ENCODE data around the gene MTHFSD.

MTHFSD gene

DNA sequence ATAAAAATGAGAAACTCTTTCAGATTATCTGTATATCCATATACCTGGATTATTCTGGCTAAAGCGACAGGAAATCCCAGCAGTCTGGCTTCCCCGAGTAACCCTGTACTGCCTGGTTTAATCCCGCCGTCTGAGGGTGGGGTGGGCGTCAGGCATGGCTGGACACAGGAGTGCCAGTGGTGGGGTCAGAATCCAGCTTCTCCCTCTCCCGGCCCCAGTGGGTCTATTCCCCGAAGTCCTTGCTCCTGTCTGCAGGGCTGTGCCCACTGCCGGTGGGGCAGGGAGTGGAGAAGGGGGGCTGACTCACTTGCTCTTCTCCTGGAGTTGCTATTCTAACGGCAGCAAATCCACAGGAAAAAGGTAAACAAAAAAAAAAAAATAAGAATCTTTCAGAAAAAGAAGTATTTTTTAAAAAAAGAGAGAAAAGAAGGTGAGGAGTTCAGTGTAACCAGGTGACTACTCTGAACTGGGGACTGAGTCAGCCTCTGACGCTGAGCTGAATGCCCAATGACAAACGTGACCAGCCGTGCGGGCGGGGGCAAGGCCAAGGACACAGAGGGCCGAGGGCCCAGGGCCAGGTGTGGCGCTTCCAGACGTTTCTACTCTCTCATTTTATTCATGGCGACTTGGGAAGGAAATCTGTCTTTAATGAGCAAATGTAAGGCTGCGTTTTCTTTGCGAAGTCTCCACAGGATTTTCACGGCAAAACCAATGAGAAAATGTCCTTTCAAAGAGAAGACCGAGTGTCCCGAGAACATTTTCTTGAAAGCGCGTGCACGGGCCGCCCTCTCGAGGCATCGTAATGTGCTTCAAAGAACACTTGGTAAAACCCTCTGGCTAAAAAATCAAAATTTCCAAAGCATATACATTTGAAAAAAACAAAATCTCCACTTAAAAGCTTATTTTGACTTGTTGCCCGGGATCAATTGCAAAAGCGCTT lies 24.5 kb downstream of the MTHFSD start:
- no peak for DNase-seq (ENCODE audit: low read depth in 3 of 3)

- no peak for DNase-seq (ENCODE audit: low read depth in 3 of 3)
Measured at GRCh38 chr16:86529160-86529559, 25.9 kb downstream of the MTHFSD start.

DNA sequence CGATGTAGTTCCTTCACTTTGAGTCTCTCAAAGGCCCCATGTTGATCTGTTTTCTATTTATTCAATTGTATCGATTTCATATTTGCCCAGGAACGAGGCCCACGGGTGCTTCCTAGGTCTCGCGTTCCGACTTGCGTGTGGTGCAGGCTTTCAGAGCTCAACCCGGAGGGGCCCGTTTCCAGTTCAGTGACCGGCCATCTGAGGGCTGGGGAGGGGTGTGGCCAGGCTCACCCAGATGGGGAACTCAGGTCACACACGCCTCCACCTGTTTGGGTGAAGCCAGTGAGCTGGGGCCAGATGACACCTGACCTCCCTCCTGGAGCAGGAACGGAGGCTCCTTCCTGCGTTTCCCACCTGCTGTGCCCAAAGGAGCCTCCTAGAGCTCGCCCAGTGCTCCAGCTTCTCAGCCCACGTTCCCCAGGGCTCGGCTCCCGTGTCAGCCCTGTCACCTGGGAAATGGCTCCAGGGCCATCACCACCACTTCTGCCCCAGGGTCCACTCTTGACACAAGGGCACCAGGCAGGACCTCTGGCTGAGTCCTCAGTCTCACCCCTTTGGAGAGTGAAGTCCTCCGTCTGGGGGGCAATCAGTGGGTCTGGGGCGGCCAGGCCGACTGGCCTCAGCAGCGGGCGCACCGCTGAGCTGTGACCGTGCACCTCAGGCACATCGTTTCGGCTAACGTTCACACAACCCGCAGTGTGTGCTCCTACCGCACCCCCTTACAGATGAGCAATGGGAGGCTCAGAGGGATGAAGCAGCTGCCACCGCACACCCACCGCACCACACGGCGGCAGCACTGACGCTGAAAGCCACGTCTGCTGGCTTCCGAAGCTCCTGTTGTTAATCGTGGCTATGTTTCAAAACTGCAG lies 26.7 kb downstream of the MTHFSD start:
- no peak for DNase-seq (ENCODE audit: low read depth in 3 of 3)

- no peak for DNase-seq (ENCODE audit: low read depth in 3 of 3)
Measured at GRCh38 chr16:86527366-86527765, 27.7 kb downstream of the MTHFSD start.

DNA sequence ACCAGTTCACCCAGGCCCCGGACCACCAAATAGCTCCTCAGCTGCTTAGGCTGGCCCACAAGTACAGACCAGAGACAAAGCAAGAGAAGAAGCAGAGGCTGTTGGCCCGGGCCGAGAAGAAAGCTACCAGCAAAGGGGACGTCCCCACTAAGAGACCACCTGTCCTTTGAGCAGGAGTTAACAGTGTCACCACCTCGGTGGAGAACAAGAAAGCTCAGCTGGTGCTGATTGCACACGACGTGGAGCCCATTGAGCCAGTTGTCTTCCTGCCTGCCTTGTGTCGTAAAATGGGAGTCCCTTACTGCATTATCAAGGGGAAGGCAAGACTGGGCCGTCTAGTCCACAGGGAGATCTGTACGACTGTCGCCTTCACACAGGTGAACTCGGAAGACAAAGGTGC lies 29.3 kb downstream of the MTHFSD start:
- DNase-seq (ENCODE audit: low read depth in 3 of 3): no peak

DNA sequence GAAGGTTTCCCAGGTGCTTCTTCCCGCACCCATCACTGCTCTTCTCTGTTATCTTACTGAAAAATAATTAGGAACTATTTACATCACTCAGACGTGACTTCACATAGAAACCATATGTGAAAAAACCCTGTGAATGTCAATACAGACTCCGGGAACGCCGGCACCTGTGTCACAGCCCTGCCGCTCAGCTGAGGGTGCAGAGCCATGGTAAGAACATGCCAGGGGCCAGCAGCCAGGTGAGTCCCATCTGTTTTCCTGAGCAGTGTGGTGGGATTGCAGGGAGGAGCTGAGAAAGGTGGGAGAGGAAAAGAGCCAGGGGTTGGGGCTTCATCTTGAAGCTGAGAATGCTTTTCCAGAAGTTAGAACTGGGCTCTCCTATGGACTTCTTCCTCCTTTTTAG lies 31.0 kb downstream of the MTHFSD start:
- no peak for DNase-seq (ENCODE audit: low read depth in 3 of 3)

DNA sequence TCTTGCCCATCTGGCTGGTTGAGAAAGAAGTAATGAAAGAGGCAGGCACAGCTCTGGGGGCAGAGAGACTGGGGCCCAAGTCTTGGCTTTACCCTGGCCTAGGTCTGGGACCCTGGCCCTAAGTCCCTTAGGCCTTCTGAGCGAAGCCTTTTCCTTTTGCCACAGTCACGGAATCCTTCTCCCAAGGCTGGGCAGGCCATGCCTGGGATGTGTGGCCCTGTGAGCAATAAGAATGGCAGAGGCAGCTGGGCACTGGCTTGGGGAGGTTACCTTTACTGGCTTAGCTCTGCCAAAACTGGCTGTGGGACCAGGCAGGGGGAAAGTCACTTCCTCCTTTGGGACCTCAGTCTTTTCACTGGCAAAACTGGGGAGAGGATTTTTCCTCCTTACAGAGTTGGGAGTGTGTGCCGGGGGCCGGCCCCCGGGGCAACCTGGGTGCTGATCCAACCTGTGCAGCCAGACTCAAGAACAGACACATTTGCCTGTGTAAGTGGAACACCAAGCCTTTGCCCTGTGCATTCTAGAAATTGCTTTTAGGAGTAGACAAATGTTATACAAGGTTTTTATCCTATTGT lies 31.8 kb downstream of the MTHFSD start:
- DNase-seq (ENCODE audit: low read depth in 3 of 3): no peak

DNA sequence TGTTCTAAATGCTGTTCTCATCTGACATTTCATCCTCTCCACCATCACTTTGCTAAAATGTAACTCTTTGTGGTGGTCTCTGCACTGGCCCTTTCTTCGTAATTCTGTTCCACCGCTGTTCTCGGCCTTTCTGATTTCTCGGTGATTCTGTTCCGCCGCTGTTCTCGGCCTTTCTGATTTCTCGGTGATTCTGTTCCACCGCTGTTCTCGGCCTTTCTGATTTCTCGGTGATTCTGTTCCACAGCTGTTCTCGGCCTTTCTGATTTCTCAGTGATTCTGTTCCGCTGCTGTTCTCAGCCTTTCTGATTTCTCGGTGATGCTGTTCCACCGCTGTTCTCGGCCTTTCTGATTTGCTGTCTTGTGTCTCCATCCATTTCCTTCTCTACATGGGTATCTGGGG lies 32.4 kb downstream of the MTHFSD start:
- no peak for DNase-seq (ENCODE audit: low read depth in 3 of 3)

DNA sequence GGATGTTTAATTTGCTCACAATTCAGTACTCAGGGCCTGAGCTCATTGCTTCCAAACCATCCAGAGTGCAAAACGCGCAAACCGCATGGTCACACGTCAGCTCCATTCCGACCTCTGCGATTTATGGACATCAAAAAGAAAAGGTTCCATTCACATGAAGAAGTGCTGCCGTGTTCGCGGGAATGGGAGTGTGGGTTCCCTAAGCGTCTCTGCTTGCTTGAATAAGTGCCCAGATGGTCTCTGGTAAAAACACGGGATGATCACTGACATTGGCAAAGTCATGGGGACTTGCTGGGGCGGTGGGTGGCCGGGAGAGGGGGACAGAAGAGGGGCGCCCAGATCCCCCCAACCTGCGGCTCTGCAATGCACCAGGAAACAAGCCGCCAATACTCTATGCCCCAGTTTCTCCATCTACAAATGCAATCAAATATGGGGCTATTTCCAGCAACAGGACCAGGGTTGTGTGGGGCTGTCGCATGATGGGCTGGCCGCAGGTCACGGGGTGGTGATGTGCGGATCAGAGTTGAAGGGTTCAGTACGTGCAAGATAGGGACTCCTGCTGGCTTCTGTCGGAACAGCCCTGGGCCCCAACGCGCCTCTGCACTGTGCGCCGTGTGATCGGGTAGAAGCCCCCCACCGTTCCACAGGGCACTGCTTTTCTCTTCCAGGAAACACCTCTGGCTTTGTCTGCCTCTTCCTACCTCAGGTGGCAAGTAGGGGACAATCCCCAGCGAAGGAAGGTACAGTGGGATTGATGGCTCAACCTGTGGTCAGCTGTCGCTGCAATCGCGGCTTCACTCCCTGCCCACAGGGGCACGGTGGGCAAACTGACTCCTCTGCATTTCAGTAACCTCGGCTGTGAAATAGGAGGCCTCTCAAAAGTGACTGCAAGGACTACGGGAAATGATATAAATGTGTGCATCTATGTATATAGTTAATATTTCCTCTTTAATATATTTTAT lies 33.5 kb downstream of the MTHFSD start:
- DNase-seq (ENCODE audit: low read depth in 3 of 3): no peak

GRCh38 chr16:86520317-86521210 lies 34.5 kb downstream of the MTHFSD start:
- no peak for DNase-seq (ENCODE audit: low read depth in 3 of 3)

DNA sequence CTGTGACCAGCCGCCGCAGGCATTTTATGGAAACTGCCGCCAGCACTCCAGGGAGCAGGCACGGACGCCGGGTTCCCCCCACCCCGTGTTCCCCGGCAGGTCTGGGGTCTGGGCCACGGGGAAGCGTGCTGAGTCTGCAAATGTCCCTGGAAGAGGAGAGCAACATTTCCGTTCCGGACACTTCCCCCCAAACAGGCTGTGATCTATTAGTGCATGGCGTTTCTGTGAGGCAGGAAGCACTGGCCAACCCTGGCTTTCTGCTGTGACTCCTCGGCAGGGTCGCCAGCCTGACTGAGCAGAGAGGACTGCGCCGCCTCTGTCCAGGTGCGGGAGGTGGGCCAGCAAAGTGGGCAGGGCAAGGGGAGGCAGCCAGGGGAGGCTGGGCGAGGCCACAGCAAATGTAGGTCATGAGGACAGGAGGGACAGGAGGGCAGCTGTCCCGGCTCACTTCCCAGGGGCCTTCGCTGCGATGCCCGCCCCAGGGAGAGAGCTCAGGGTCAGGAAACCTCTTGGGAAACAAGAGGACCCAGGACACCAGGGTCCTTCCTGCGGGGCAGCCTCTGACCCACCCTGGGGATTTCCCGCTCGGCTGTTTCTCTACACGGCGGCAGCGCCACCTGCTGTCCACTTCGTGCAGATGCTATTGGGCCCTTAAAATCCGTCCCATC lies 35.3 kb downstream of the MTHFSD start:
- DNase-seq (ENCODE audit: low read depth in 3 of 3): peak; percentile 36 to 57 (median 43)

GRCh38 chr16:86519007-86519648 lies 35.9 kb downstream of the MTHFSD start:
- DNase-seq (ENCODE audit: low read depth in 3 of 3): no peak

DNA sequence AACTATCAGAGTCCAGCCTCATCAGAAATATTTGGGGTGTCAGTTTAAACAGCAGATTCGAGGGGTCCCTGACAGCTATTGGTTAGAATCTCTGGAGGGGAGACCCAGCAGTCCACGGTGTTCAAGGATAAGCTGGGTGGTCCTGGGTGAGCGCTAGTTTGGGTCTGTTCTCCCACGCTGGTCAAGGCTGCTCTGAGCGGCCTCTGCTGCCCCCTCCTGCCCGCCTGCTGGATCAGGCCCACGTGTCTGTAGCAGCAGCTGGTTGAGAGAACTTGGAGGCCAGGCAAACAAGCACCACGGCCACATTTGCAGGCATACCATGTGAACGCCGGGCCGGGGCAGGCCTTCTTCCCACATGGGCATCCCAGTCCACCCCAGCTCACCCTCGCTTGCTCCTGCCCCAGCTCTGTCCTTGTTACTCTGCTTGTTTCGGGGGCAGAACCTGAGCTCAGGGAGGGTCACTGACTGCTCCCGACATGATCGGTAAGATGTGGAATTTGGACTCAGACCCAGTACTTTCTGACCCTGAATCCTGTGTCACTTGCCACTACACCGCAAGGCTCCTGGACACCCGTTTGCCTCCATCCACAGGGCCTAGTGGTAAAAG lies 37.3 kb downstream of the MTHFSD start:
- no peak for DNase-seq (ENCODE audit: low read depth in 3 of 3)

DNA sequence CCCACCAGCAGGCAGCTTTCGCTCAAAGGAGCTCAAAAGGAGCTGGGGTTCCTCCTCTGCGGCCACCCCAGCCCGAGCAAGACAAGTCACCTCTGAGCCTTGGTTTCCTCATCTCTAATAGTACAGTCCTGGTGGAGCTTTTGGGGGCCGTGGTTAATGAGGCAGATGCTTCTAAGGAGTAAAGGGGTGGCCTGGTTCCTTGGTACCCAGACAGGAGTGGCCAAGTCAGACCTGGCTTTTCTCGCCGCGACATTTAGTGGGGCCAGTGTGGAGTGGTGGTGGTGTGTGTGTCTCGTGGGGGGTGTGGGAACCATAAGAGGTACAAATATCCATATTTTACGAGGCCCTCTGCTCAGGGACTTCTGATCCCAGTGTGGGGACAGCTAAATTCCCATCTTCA lies 38.0 kb downstream of the MTHFSD start:
- no peak for DNase-seq (ENCODE audit: low read depth in 3 of 3)

GRCh38 chr16:86516623-86517003 lies 38.4 kb downstream of the MTHFSD start:
- DNase-seq (ENCODE audit: low read depth in 3 of 3): no peak

GRCh38 chr16:86515777-86516622 lies 39.0 kb downstream of the MTHFSD start:
- no peak for DNase-seq (ENCODE audit: low read depth in 3 of 3)

GRCh38 chr16:86515413-86515776 lies 39.6 kb downstream of the MTHFSD start:
- no peak for DNase-seq (ENCODE audit: low read depth in 3 of 3)
